Activated CD8-positive, alpha-beta T cell treated with anti-CD3 and anti-CD28 coated beads for 36 hours (primary cell): ENCODE measurements around the gene ATP10A. TPM values are rescaled to one million over a fixed set of nuclear protein-coding genes. Genes with fewer than 3 reads are reported as not detected.

ENCODE experiments used
- ATAC-seq: fragments of 200-7000 bp; cut with Tn5 transposase; one replicate; pipeline ENCODE4 v1.10.0; 2021; ENCODE audit warnings: mild to moderate bottlenecking, moderate library complexity
- CTCF ChIA-PET: fragments of 350-600 bp; sonication (Branson Sonifier 250); formaldehyde crosslinking; loops from one replicate; lab custom pipeline; 2021; ENCODE audit warnings: antibody characterized with exemption; lab: Charles Lee
- POLR2A ChIA-PET: fragments of 350-600 bp; sonication (Branson Sonifier 250); formaldehyde crosslinking; loops from one replicate; lab custom pipeline; 2021; ENCODE audit warnings: antibody characterized with exemption; lab: Charles Lee
- DNase-seq: peaks from one replicate; pipeline ENCODE4 v3.0.0-alpha.2; 2020
- H3K27ac Mint-ChIP-seq: one replicate; pipeline ENCODE4 v1.8.0; 2021; ENCODE audit warnings: mild to moderate bottlenecking, mixed read lengths
- H3K27me3 Mint-ChIP-seq: one replicate; pipeline ENCODE4 v1.8.0; 2021; ENCODE audit warnings: mixed read lengths
- H3K36me3 Mint-ChIP-seq: one replicate; pipeline ENCODE4 v1.8.0; 2021; ENCODE audit warnings: low read depth, mixed read lengths
- H3K4me1 Mint-ChIP-seq: one replicate; pipeline ENCODE4 v1.8.0; 2021; ENCODE audit warnings: low read depth, mixed read lengths
- H3K4me3 Mint-ChIP-seq: one replicate; pipeline ENCODE4 v1.8.0; 2021; ENCODE audit warnings: mild to moderate bottlenecking, moderate library complexity, mixed read lengths
- H3K9me3 Mint-ChIP-seq: one replicate; pipeline ENCODE4 v1.8.0; 2021; ENCODE audit warnings: mixed read lengths
- intact Hi-C: fragments of 100-400 bp; cut with micrococcal nuclease; formaldehyde crosslinking; loops from one replicate; pipeline ENCODE4 v1.10.0; 2022
- total RNA-seq, 2 experiments: library from RNA; stranded (reverse); gene quantifications; one replicate each; pipeline ENCODE4 v1.2.3, GENCODE V29; 2021
- TF ChIP-seq, protein P1 (sequence below): fragments of 200-600 bp; IDR thresholded peaks from one replicate; pipeline ENCODE4 v1.8.0; 2022; ENCODE audit warnings: antibody characterized with exemption, mild to moderate bottlenecking

The ATP10A gene
- total RNA-seq, 2 experiments from 2014 or later = 17.8 to 21.0 TPM

DNA sequence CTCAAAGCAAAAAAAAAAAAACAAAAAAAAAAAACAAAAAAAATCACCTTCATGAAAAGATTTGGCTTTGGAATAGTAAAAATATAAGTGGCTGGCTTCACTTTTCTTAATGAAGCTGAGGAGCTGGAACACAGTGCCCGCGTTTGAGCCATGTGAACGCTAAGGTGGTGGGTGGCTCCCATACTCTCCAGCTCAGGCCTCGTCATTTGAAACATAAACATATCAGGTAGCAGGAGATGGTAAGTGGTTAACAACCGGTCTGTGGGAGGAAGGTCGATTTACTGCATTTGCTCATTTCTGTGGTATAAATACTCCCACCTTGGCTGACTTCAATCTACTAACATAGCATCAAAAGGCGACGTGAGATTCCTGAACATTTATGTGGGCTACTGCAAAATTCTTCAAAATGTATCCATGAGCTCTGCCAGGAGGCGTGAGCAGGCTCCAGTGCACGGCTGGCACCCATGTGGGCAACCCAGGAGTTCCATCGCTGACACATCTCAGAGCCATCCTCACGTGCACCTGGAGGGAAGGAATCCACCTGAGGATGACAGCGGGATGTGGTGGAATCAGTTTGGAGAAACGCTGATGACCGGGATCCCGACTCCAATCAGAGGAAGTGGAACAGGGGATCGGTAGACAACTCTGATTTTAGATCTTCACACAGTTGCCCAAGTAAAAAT lies 157.6 kb downstream of the ATP10A start:
- ChIA-PET CTCF (interaction anchor here (1.0 kb wide), 1 partner anchor 8 kb away, joined by 3 read pairs; no protein-coding TSS in a partner anchor), POLR2A (no interaction called here)
- H3K9me3 Mint-ChIP-seq = no peaks in the 10 kb centered on the region
- H3K27me3 Mint-ChIP-seq = no peaks in the 10 kb centered on the region
- TF ChIP-seq, protein P1, sequence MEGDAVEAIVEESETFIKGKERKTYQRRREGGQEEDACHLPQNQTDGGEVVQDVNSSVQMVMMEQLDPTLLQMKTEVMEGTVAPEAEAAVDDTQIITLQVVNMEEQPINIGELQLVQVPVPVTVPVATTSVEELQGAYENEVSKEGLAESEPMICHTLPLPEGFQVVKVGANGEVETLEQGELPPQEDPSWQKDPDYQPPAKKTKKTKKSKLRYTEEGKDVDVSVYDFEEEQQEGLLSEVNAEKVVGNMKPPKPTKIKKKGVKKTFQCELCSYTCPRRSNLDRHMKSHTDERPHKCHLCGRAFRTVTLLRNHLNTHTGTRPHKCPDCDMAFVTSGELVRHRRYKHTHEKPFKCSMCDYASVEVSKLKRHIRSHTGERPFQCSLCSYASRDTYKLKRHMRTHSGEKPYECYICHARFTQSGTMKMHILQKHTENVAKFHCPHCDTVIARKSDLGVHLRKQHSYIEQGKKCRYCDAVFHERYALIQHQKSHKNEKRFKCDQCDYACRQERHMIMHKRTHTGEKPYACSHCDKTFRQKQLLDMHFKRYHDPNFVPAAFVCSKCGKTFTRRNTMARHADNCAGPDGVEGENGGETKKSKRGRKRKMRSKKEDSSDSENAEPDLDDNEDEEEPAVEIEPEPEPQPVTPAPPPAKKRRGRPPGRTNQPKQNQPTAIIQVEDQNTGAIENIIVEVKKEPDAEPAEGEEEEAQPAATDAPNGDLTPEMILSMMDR = no peak
- H3K4me1 Mint-ChIP-seq = no peaks in the 10 kb centered on the region
- ATAC-seq (no peak), DNase-seq (no peak)
- intact Hi-C loops = no loop called here
- no peak overlapping the region for H3K27ac Mint-ChIP-seq
- H3K4me3 Mint-ChIP-seq = no peak overlapping the region
- no peaks in the 10 kb centered on the region for H3K36me3 Mint-ChIP-seq

DNA sequence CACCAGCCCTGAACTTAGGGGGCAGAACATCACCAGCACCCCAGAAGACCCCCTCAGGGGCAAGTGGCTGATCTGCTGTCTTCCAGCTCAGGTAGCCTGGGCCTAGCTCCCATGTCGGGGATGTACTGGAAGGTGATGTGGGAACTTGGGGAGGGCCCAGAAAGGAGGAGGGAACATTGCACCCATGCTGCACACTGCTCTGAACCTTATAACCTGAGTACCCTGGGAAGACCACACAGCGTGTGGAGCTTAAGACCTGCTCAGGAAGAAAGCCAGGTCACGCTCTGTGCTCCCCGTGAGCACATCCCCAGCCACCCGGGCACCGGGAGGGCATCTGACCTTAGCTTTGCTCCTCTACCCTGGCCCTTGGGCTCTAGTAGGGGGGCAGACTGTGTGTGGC lies 159.4 kb downstream of the ATP10A start:
- Mint-ChIP-seq H3K27me3 (no peaks in the 10 kb centered on the region), H3K4me1 (no peaks in the 10 kb centered on the region), H3K27ac (no peak overlapping the region), H3K36me3 (peaks cover 7% of the 10 kb centered on the region), H3K4me3 (no peak overlapping the region), H3K9me3 (no peaks in the 10 kb centered on the region)
- ATAC-seq (no peak), DNase-seq (no peak)
- intact Hi-C loops = no loop called here
- CTCF ChIA-PET = no interaction called here
- TF ChIP-seq, protein P1 = no peak
- POLR2A ChIA-PET = no interaction called here

DNA sequence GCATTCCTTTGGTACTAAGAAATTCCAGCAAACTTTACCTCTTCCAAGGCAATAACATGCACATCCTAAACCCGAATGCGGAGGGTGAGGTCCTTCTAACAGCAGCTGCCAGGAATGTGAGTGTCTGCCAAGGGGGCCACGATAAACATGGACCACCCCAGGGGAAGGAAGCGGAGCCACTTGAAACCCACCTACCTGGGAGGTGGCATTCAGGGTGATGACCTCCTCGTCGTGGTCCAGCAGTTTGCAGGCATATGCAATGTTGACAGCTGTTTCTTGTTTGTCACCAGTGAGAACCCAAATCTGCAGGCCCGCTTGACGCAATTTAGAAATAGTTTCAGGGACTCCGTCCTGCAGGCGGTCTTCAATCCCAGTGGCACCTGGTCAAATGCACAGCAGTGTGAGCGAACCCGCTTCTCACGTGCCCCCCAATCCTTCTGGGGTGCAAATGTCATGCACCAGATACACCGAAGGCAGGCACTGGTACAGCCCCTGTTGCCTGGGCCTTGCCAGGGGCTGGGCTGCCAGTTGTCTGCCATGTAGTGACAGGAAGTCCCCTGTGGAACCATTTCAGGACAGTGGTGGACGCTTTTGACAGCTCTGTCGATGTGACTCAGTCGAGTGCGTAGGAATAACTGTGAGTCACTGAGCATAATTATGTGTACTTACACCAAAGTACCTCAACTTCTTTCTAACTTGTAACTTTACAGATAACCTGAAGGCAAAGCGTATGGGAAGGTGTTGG lies 161.2 kb downstream of the ATP10A start:
- ATAC-seq (no peak), DNase-seq (no peak)
- H3K27me3 Mint-ChIP-seq = no peaks in the 10 kb centered on the region
- intact Hi-C loops = no loop called here
- POLR2A ChIA-PET = no interaction called here
- H3K36me3 Mint-ChIP-seq = peaks cover 10% of the 10 kb centered on the region
- CTCF ChIA-PET = no interaction called here
- H3K27ac Mint-ChIP-seq = no peak overlapping the region
- TF ChIP-seq, protein P1 = no peak
- no peaks in the 10 kb centered on the region for H3K4me1 Mint-ChIP-seq
- H3K4me3 Mint-ChIP-seq = no peak overlapping the region
- H3K9me3 Mint-ChIP-seq = no peaks in the 10 kb centered on the region

DNA sequence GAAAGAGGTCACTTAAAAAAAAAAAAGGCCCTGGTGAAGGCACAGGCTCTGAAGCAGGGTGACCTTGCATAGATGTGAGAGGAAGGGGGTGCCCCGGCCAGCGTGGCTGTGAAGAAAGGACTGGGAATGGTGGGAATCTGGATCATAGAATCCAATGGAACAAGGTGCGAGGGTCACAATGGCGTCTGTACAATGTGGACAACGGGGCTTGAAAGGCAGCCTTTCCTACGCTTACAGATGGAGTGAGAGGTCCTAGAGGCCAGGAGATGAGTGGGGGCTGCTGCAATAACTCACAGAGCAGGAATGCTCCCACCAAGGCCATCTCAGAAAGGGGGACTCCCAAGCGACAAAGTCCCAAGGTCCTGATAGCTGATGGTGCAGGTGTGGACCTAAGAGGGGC lies 162.2 kb downstream of the ATP10A start:
- no peaks in the 10 kb centered on the region for H3K9me3 Mint-ChIP-seq
- intact Hi-C loops = no loop called here
- no peaks in the 10 kb centered on the region for H3K27me3 Mint-ChIP-seq
- peaks cover 10% of the 10 kb centered on the region for H3K36me3 Mint-ChIP-seq
- no peaks in the 10 kb centered on the region for H3K4me1 Mint-ChIP-seq
- no peak overlapping the region for H3K27ac Mint-ChIP-seq
- TF ChIP-seq, protein P1 = no peak
- no peak overlapping the region for H3K4me3 Mint-ChIP-seq
- DNase-seq (no peak), ATAC-seq (no peak)
- CTCF ChIA-PET = interaction anchor here (1.2 kb wide), 2 partner anchors 9 to 10 kb away, joined by 3 read pairs; no protein-coding TSS in a partner anchor
- POLR2A ChIA-PET = no interaction called here

DNA sequence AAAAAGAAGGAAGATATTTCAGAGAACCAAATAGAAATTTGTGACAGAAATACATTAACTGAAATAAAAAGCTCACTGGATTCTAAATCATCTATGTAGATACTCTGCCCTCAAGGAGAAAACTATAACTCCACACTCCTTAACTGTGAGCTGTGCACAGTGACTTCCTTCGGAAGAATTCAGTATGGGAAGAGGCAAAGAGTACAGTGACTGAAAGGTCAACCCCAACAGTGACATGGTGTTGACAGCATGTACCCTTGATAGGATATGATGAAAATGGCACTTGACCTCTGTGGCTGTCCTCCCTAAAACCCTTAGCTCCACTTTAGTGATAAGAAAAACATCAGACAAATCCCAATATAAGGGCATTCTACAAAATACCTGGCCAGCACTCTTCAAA lies 165.5 kb downstream of the ATP10A start:
- Mint-ChIP-seq H3K4me1 (no peaks in the 10 kb centered on the region), H3K27me3 (no peaks in the 10 kb centered on the region), H3K27ac (no peak overlapping the region), H3K4me3 (no peak overlapping the region), H3K9me3 (no peaks in the 10 kb centered on the region), H3K36me3 (peaks cover 18% of the 10 kb centered on the region)
- intact Hi-C loops = no loop called here
- TF ChIP-seq, protein P1 = no peak
- CTCF ChIA-PET = interaction anchor here (1.1 to 3.4 kb wide), 3 partner anchors 9 to 189 kb away, joined by 3 to 14 read pairs (median 3); no protein-coding TSS in a partner anchor
- POLR2A ChIA-PET = no interaction called here
- ATAC-seq = no peak
- no peak for DNase-seq
